Heart right ventricle (tissue), 16 donors: ENCODE results near the gene AUTS2. TPM values are rescaled to one million over a fixed set of nuclear protein-coding genes. Genes with fewer than 3 reads are reported as not detected.

Source experiments
- ATAC-seq, 8 donors: fragments of 200-7000 bp; cut with Tn5 transposase; one replicate each; pipeline ENCODE4 v1.9.1; 2020; ENCODE audit warnings: mild to moderate bottlenecking in 8 of 8, moderate library complexity in 8 of 8, moderate number of reproducible peaks in 1 of 8
- DNase-seq, 2 donors: peaks; one replicate each; pipeline ENCODE4 v3.0.0-alpha.2; 2020
- H3K27ac ChIP-seq, 10 donors: fragments of 200-600 bp; sonication (generic) in 2 of 10; one replicate each; pipeline versions ENCODE4 v1.5.0 to v1.8.0; 2020 to 2022; ENCODE audit warnings: mild to moderate bottlenecking in 3 of 10
- H3K27me3 ChIP-seq, 7 donors: fragments of 200-600 bp; one replicate each; pipeline ENCODE4 v1.8.0; 2021 to 2022; ENCODE audit warnings: mild to moderate bottlenecking in 2 of 7
- H3K36me3 ChIP-seq, 9 donors: fragments of 200-600 bp; sonication (generic) in 1 of 9; one replicate each; pipeline versions ENCODE4 v1.5.0 to v1.8.0; 2020 to 2022; ENCODE audit warnings: mild to moderate bottlenecking in 2 of 9
- H3K4me1 ChIP-seq, 9 donors: fragments of 200-600 bp; sonication (generic) in 1 of 9; one replicate each; pipeline versions ENCODE4 v1.5.0 to v1.8.0; 2020 to 2022; ENCODE audit warnings: mild to moderate bottlenecking in 4 of 9
- H3K4me3 ChIP-seq, 10 donors: fragments of 200-600 bp; sonication (generic) in 2 of 10; one replicate each; pipeline versions ENCODE4 v1.5.0 to v1.8.0; 2020 to 2022; ENCODE audit warnings: mild to moderate bottlenecking in 7 of 10, moderate library complexity in 2 of 10
- H3K9me3 ChIP-seq, 11 donors: fragments of 200-600 bp in 10 of 11; sonication (generic) in 2 of 11; one replicate each; pipeline versions ENCODE4 v1.5.0 to v1.8.0; 2013 to 2022; ENCODE audit warnings: mild to moderate bottlenecking in 2 of 11, control low read depth in 1 of 11, moderate library complexity in 1 of 11
- WGBS, 2 donors: extraction: QIAGEN DNeasy Blood & Tissue Kit; methylation state at CpG; one replicate each; pipeline ENCODE4 v1.1.7; 2013; ENCODE audit warnings: inconsistent platforms in 1 of 2; 5-methylcytosine and 5-hydroxymethylcytosine counted together
- intact Hi-C, 10 donors: fragments of 100-400 bp; cut with DNase I; formaldehyde crosslinking; loops; one replicate each; pipeline versions ENCODE4 v1.11.1 to v1.14.2; 2022
- polyA plus RNA-seq, 2 donors: library from polyadenylated mRNA; stranded (reverse); fragments of 200-250 nt; gene quantifications; one replicate each; pipeline ENCODE4 v1.2.3, GENCODE V29; 2013
- total RNA-seq, 10 donors: library from RNA; stranded (reverse); fragmentation: NEBNext Ultra II Directional in 3 of 10; extraction: Animal tissue kit (Norgen Biotek cat#: 25700) in 3 of 10; gene quantifications; one replicate each; pipeline versions ENCODE4 v1.2.1 to v1.2.4, GENCODE V29; 2021 to 2023
- TF ChIP-seq, protein P1 (sequence below), 9 donors: fragments of 200-600 bp; sonication (generic) in 2 of 9; IDR thresholded peaks; one replicate each; pipeline versions ENCODE4 v1.5.0 to v1.8.0; 2021 to 2022; ENCODE audit warnings: antibody characterized with exemption in 9 of 9, mild to moderate bottlenecking in 5 of 9, moderate library complexity in 1 of 9
- donor health status: Arrhythmogenic right ventricular cardiomyopathy.
- donor health status: ischemic (EF 13 %, LVEDD 7.1; RV severe dilation, severe dysfunction).
- donor health status: healthy with polysubstance abuse.
- donor health status: DM: no; HTN: yes; CAD: no.
- donor health status: DM: no; HTN: no; CAD: no.
- donor health status: ischemic (EF 25% LVEDD 6.9; RV normal size, moderate dysfunction).
- donor health status: ischemic (EF 25% LVEDD 5.7; RV mildly dilated, moderate dysfunction).
- donor health status: healthy.
- donor health status: DM: yes; HTN: yes; CAD: no.
- donor health status: Ischemic cardiomyopathy.
- donor health status: ischemic (EF 35%, LVEDD 5.7; RV mildly dilated, moderate dysfunction).
- donor health status: nonischemic (EF 11% LVEDD 7.7; RV severe dilation, severe dysfunction).
- donor health status: DM: yes; HTN: yes; CAD: no.
- donor health status: PGD.
- donor health status: ischemic (EF 29% LVEDD 5.4; RV normal size, mild dysfunction).
- donor health status: nonischemic (EF 23%, LVEDD 6.1; RV moderate dilation, normal function).

AUTS2 gene
- total and polyA plus RNA-seq, 12 donors = 1.6 to 11.2 (median 7.3) TPM

- 10 to 19% methylated on average over 82 of the region's 82 CpGs for WGBS, 2 donors
- intact Hi-C loops = no loop called here
- DNase-seq = no peak
- peak in 4 of 8 donors; percentile 35 to 67 (median 56) for ATAC-seq
- Histone ChIP-seq H3K27me3 (peaks cover 0 to 25% (median 8%) of the 10 kb centered on the region in 7 donors), H3K9me3 (peaks cover 0 to 10% (median 5%) of the 10 kb centered on the region in 11 donors), H3K4me3 (peak overlapping the region in 9 of 10 donors; percentile 21 to 44 (median 34)), H3K36me3 (no peaks in the 10 kb centered on the region), H3K4me1 (peaks cover 0 to 7% (median 0%) of the 10 kb centered on the region in 9 donors), H3K27ac (no peak overlapping the region)
- TF ChIP-seq, protein P1, sequence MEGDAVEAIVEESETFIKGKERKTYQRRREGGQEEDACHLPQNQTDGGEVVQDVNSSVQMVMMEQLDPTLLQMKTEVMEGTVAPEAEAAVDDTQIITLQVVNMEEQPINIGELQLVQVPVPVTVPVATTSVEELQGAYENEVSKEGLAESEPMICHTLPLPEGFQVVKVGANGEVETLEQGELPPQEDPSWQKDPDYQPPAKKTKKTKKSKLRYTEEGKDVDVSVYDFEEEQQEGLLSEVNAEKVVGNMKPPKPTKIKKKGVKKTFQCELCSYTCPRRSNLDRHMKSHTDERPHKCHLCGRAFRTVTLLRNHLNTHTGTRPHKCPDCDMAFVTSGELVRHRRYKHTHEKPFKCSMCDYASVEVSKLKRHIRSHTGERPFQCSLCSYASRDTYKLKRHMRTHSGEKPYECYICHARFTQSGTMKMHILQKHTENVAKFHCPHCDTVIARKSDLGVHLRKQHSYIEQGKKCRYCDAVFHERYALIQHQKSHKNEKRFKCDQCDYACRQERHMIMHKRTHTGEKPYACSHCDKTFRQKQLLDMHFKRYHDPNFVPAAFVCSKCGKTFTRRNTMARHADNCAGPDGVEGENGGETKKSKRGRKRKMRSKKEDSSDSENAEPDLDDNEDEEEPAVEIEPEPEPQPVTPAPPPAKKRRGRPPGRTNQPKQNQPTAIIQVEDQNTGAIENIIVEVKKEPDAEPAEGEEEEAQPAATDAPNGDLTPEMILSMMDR (IDR thresholded peaks at IDR 0.05) = no peak
Measured at GRCh38 chr7:70595755-70596597, 997.7 kb downstream of the AUTS2 start.

- 83 to 87% methylated on average over 11 of the region's 11 CpGs for WGBS, 2 donors
- DNase-seq = no peak
- H3K27ac ChIP-seq = no peak overlapping the region
- peak overlapping the region in 4 of 10 donors; percentile 35 to 44 (median 38) for H3K4me3 ChIP-seq
- peaks cover 0 to 15% (median 5%) of the 10 kb centered on the region in 11 donors for H3K9me3 ChIP-seq
- peaks cover 0 to 25% (median 8%) of the 10 kb centered on the region in 7 donors for H3K27me3 ChIP-seq
- TF ChIP-seq, protein P1 (IDR thresholded peaks at IDR 0.05) = no peak
- H3K4me1 ChIP-seq = peaks cover 0 to 7% (median 0%) of the 10 kb centered on the region in 9 donors
- intact Hi-C loops = no loop called here
- no peaks in the 10 kb centered on the region for H3K36me3 ChIP-seq
- no peak for ATAC-seq
Measured at GRCh38 chr7:70596598-70596913, 998.3 kb downstream of the AUTS2 start.

DNA sequence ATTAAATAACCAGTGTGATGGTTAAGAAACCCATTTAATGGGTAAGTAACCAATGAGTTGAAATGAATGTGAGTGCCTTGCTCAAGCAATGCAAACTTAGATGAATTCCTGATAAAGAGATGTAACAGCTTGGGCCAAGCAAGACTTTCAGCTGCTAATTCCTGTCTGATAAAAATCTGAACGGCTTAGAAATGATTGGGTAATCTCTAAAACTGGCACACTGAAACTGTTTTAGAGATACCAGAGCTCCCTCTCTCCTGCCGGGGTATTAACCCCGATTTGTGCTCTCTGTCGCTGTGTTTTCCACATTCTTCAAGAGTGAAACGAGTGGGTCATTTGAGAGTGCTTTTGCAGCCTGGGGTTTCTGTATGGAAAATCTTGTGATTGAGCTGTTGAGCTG lies 998.8 kb downstream of the AUTS2 start:
- H3K4me1 ChIP-seq = peaks cover 0 to 7% (median 0%) of the 10 kb centered on the region in 9 donors
- 92 to 93% methylated on average over 5 of the region's 5 CpGs for WGBS, 2 donors
- peaks cover 0 to 15% (median 5%) of the 10 kb centered on the region in 11 donors for H3K9me3 ChIP-seq
- H3K36me3 ChIP-seq = no peaks in the 10 kb centered on the region
- TF ChIP-seq, protein P1 (IDR thresholded peaks at IDR 0.05) = no peak
- ATAC-seq (no peak), DNase-seq (no peak)
- intact Hi-C loops = no loop called here
- peaks cover 0 to 25% (median 8%) of the 10 kb centered on the region in 7 donors for H3K27me3 ChIP-seq
- no peak overlapping the region for H3K27ac ChIP-seq
- H3K4me3 ChIP-seq = no peak overlapping the region

DNA sequence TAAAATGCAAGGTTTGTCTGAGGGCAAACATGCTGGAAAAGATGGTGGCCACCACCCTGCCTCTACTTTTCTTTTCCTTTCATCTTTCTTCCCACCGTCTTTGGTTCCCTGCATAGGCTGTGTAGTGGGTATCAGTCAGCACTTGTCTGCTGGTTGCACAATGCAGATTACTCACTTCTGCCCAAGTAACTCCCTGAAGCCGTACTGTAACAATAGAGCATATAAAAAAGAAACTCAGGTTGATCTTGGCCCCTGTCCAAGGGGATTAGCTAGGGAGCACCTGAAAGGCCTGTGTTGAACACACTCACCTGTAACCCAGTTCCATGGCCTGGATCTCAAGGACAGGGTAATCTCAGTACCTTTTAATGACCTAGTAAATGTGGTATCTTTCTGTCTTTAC lies 1000.7 kb downstream of the AUTS2 start:
- intact Hi-C loops = no loop called here
- H3K27ac ChIP-seq = no peak overlapping the region
- H3K36me3 ChIP-seq = peaks cover 0 to 4% (median 0%) of the 10 kb centered on the region in 9 donors
- DNase-seq (no peak), ATAC-seq (peak in 1 of 8 donors; percentile 29)
- TF ChIP-seq, protein P1 (IDR thresholded peaks at IDR 0.05) = no peak
- peaks cover 0 to 15% (median 5%) of the 10 kb centered on the region in 11 donors for H3K9me3 ChIP-seq
- H3K4me1 ChIP-seq = peaks cover 0 to 7% (median 0%) of the 10 kb centered on the region in 9 donors
- H3K4me3 ChIP-seq = no peak overlapping the region
- 83 to 93% methylated on average over 2 of the region's 2 CpGs for WGBS, 2 donors
- peaks cover 0 to 25% (median 8%) of the 10 kb centered on the region in 7 donors for H3K27me3 ChIP-seq
